Tibial nerve (tissue), 4 donors: Measurements from ENCODE around the gene GDF3. TPM values are rescaled to one million over a fixed set of nuclear protein-coding genes. Genes with fewer than 3 reads are reported as not detected.
A peak's percentile ranks its signal among the peaks of the same experiment; 100 is the strongest.

Experiments
- DNase-seq, 2 donors: peaks; one replicate each; pipeline ENCODE4 v3.0.0-alpha.2; 2019; ENCODE audit warnings: low spot score in 2 of 2
- H3K27ac ChIP-seq, 4 donors: fragments of 200-600 bp; sonication (generic) in 3 of 4; one replicate each; pipeline ENCODE4 v1.5.1; 2017 to 2019; ENCODE audit warnings: mild to moderate bottlenecking in 1 of 4
- H3K27me3 ChIP-seq, 2 donors: fragments of 200-600 bp; sonication (generic) in 1 of 2; one replicate each; pipeline versions ENCODE4 v1.5.1 to v1.6.0; 2017 to 2019
- H3K36me3 ChIP-seq, 3 donors: fragments of 200-600 bp; sonication (generic); one replicate each; pipeline ENCODE4 v1.5.1; 2018 to 2019
- H3K4me1 ChIP-seq, 4 donors: fragments of 200-600 bp; sonication (generic) in 3 of 4; one replicate each; pipeline ENCODE4 v1.5.1; 2017 to 2019
- H3K4me3 ChIP-seq, 4 donors: fragments of 200-600 bp; sonication (generic) in 3 of 4; one replicate each; pipeline ENCODE4 v1.5.1; 2017 to 2019; ENCODE audit warnings: mild to moderate bottlenecking in 1 of 4, moderate library complexity in 1 of 4
- H3K9me3 ChIP-seq, 4 donors: fragments of 200-600 bp; sonication (generic) in 3 of 4; one replicate each; pipeline ENCODE4 v1.5.1; 2017 to 2019
- EP300 ChIP-seq, 2 donors: sonication (generic); formaldehyde crosslinking; IDR thresholded peaks; one replicate each; pipeline ENCODE4 v1.6.1; 2017; ENCODE audit warnings: antibody characterized with exemption in 2 of 2, mild to moderate bottlenecking in 1 of 2
- POLR2A ChIP-seq, 2 donors: fragments of 450-650 bp; IDR thresholded peaks; one replicate each; pipeline ENCODE4 v1.6.1; 2017; ENCODE audit warnings: antibody characterized with exemption in 2 of 2, mild to moderate bottlenecking in 2 of 2, moderate library complexity in 2 of 2
- WGBS, 2 donors: methylation state at CpG; one replicate each; pipeline ENCODE4 v1.1.5; 2018; 5-methylcytosine and 5-hydroxymethylcytosine counted together
- total RNA-seq, 4 donors: library from RNA; depleted of rRNA; stranded (reverse); fragments of >200 nt; gene quantifications; one replicate each; pipeline ENCODE4 v1.1.0, GENCODE V29; 2016
- TF ChIP-seq, protein P1 (sequence below), 5 experiments: fragments of 200-600 bp in 3 of 5; fragments of 450-650 bp in 2 of 5; sonication (generic) in 3 of 5; IDR thresholded peaks; one replicate each; pipeline ENCODE4 v1.5.1; 2016 to 2019; ENCODE audit warnings: antibody characterized with exemption in 5 of 5, mild to moderate bottlenecking in 3 of 5, moderate library complexity in 2 of 5

GDF3 gene
- total RNA-seq, 4 donors from 2014 or later, result not detected

DNA sequence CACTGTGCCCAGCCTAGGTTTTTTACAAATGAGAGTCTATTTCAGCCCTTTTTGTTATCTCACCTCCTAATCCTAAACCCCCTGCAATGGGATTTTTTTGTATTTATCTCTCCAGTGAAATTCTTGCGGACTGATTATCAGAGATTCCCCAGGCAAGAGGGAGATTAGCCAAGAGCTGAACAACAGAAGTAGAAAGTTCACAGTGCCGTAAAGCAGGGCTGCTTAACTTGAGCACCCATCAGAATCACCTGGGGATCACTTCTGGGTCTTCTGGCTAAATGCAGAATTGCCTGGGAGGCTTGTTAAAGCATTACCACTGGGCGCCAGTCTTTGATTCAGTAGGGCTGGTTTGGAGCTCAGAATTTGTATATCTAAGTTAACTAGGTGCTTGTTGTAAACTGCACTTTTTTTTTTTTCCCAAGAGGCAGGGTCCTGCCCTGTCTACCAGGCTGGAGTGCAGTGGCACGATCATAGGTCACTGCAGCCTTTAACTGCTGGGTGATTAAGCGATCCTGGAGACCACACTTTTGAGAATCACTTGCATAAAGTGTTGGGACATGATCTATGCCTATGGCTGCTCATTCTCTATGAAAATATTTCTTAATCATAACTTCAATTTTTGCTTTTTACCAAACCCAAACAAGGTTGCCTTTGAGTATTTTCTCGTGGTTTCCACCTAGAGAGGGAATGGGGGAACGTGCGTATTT is 14.5 kb upstream of the GDF3 start:
- H3K4me3 ChIP-seq, result no peak overlapping the region
- no peaks in the 10 kb centered on the region for H3K27me3 ChIP-seq
- TF ChIP-seq, protein P1, sequence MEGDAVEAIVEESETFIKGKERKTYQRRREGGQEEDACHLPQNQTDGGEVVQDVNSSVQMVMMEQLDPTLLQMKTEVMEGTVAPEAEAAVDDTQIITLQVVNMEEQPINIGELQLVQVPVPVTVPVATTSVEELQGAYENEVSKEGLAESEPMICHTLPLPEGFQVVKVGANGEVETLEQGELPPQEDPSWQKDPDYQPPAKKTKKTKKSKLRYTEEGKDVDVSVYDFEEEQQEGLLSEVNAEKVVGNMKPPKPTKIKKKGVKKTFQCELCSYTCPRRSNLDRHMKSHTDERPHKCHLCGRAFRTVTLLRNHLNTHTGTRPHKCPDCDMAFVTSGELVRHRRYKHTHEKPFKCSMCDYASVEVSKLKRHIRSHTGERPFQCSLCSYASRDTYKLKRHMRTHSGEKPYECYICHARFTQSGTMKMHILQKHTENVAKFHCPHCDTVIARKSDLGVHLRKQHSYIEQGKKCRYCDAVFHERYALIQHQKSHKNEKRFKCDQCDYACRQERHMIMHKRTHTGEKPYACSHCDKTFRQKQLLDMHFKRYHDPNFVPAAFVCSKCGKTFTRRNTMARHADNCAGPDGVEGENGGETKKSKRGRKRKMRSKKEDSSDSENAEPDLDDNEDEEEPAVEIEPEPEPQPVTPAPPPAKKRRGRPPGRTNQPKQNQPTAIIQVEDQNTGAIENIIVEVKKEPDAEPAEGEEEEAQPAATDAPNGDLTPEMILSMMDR (IDR thresholded peaks at IDR 0.05), result no peak
- no peak for TF ChIP-seq POLR2A (IDR thresholded peaks at IDR 0.05)
- no peaks in the 10 kb centered on the region for H3K36me3 ChIP-seq
- no peak for DNase-seq
- 63 to 72% methylated on average over 8 of the region's 8 CpGs for WGBS, 2 donors
- H3K9me3 ChIP-seq, result peaks cover 0 to 14% (median 0%) of the 10 kb centered on the region in 4 donors
- H3K4me1 ChIP-seq, result no peaks in the 10 kb centered on the region
- no peak overlapping the region for H3K27ac ChIP-seq

DNA sequence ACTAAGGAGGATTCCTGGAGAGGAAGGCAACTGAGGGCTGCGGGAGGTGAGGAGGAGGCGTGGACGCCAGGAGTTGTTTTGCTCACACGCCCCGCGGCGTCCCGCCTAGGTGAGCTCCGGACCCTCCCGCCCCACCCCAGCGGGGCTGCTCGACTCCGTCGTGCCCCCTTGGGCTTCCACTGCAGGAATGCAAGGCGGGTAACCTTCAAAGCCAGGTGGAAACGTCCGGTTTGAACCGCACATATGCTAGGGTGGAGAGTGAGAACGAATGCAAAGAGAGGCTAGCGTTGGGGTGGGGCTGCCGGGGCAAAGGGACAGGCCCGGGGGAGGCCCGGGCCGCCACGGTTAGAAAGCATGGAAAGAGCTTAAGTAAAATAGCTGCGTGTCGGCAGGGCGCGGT is 10.3 kb upstream of the GDF3 start:
- Histone ChIP-seq H3K4me3 (no peak overlapping the region), H3K27me3 (no peaks in the 10 kb centered on the region), H3K27ac (no peak overlapping the region), H3K9me3 (peaks cover 0 to 10% (median 0%) of the 10 kb centered on the region in 4 donors), H3K4me1 (no peaks in the 10 kb centered on the region), H3K36me3 (no peaks in the 10 kb centered on the region)
- DNase-seq, result no peak
- WGBS, 2 donors, result 89 to 92% methylated on average over 29 of the region's 29 CpGs
- TF ChIP-seq POLR2A (IDR thresholded peaks at IDR 0.05), result no peak
- TF ChIP-seq, protein P1 (IDR thresholded peaks at IDR 0.05), result no peak
- TF ChIP-seq EP300 (IDR thresholded peaks at IDR 0.05), result no peak

DNA sequence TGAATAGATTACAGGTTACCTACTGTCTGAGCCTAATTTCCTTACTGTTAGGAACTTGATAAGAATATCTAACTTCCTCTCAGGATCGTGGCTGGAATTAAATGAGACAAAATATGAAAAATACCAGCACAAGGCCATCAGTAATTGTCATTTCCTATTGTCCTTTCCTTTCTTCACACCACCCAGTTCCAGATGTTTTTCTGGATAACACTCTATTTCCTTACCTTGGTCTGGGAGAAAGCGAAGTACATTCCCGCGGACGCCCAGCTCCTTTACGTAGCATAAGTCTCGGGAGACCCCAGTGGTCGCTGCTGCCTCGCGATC is 376 bp downstream of the GDF3 start:
- Histone ChIP-seq H3K27ac (no peak overlapping the region), H3K4me3 (peak overlapping the region in 1 of 4 donors; percentile 14)
- WGBS, 2 donors, result 29 to 58% methylated on average over 10 of the region's 10 CpGs

DNA sequence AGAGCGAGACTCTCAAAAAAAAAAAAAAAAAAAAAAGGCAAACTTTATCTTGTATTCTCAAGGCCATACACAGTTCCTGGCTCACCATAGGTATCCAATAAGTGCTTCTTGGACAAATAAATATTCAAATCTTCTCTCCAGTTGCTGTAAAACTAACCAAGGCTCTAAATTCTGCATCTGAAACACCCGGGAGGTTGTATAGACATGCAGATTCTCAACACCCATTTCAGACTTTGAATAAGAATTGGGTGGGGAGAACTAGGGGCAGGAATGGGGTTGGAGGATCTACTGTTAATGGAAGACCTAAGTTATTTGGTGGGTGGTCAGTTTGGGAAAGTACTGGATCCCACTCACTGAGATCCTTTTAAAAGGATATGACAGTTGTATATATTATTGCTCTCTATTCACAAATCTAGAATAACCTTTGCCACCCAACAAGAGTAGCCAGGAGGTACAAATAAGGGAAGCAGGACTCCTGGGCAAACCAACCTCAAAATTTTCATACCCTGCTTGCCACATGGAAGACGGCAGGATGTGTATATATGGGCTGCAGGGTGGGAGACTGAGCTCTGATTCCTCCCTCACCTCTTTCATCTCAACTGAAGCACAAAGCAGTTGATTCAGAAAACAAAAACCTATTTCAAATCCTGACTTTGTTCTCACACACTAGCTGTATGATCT is 879 bp downstream of the GDF3 start:
- H3K36me3 ChIP-seq, result no peaks in the 10 kb centered on the region
- WGBS, 2 donors, result 62 to 72% methylated on average over 3 of the region's 3 CpGs
- no peaks in the 10 kb centered on the region for H3K27me3 ChIP-seq
- H3K4me3 ChIP-seq, result no peak overlapping the region
- DNase-seq, result no peak
- no peak overlapping the region for H3K27ac ChIP-seq
- TF ChIP-seq POLR2A (IDR thresholded peaks at IDR 0.05), result no peak
- TF ChIP-seq, protein P1 (IDR thresholded peaks at IDR 0.05), result no peak
- no peak for TF ChIP-seq EP300 (IDR thresholded peaks at IDR 0.05)
- no peaks in the 10 kb centered on the region for H3K9me3 ChIP-seq
- H3K4me1 ChIP-seq, result peaks cover 0 to 13% (median 2%) of the 10 kb centered on the region in 4 donors

More for the DNA sequence above, 376 bp downstream of the GDF3 start:
- no peak for DNase-seq
- TF ChIP-seq POLR2A (IDR thresholded peaks at IDR 0.05) (no peak), EP300 (IDR thresholded peaks at IDR 0.05) (peak in 1 of 2 donors; percentile 9)
- TF ChIP-seq, protein P1 (IDR thresholded peaks at IDR 0.05), result no peak
- Histone ChIP-seq H3K27me3 (no peaks in the 10 kb centered on the region), H3K9me3 (no peaks in the 10 kb centered on the region), H3K4me1 (peaks cover 0 to 13% (median 2%) of the 10 kb centered on the region in 4 donors), H3K36me3 (no peaks in the 10 kb centered on the region)

DNA sequence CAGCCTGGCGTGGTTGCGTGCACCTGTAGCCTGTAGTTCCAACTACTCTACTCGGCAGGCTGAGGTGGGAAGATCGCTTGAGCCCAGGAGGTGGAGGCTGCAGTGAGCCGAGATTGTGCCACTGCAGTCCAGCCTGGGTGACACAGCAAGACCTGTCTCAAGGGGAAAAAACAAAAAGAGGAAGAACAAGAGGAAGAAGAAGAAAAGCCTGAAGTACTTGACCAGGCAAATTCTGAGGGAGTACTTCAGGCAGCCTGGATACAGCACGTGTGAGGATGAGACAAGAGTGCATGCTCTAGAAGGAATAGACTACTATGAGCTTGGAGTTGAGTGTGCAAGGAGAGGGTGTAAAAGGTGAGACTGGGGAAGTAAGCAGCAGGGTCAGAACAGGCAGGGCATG is 1.8 kb downstream of the GDF3 start:
- peaks cover 0 to 13% (median 2%) of the 10 kb centered on the region in 4 donors for H3K4me1 ChIP-seq
- H3K9me3 ChIP-seq, result no peaks in the 10 kb centered on the region
- TF ChIP-seq, protein P1 (IDR thresholded peaks at IDR 0.05), result no peak
- no peak for TF ChIP-seq POLR2A (IDR thresholded peaks at IDR 0.05)
- no peaks in the 10 kb centered on the region for H3K27me3 ChIP-seq
- H3K27ac ChIP-seq, result no peak overlapping the region
- no peak overlapping the region for H3K4me3 ChIP-seq
- DNase-seq, result no peak
- H3K36me3 ChIP-seq, result no peaks in the 10 kb centered on the region
- 75 to 85% methylated on average over 6 of the region's 6 CpGs for WGBS, 2 donors
